Body of pancreas (tissue), 4 donors: Measurements from ENCODE around the gene PIAS2.

Source experiments
- CTCF ChIP-seq, 7 experiments: fragments of 450-650 bp in 4 of 7; fragments of 200-600 bp in 3 of 7; sonication (generic) in 3 of 7; IDR thresholded peaks; one replicate each; pipeline ENCODE4 v1.5.1; 2016 to 2019; ENCODE audit warnings: antibody characterized with exemption in 7 of 7
- POLR2A ChIP-seq, 3 donors: fragments of 450-650 bp; IDR thresholded peaks; one replicate each; pipeline ENCODE4 v1.6.1; 2016; ENCODE audit warnings: antibody characterized with exemption in 3 of 3, mild to moderate bottlenecking in 2 of 3

GRCh38 chr18:46883180-46883579 lies 34.1 kb downstream of the PIAS2 start:
- TF ChIP-seq CTCF (IDR thresholded peaks at IDR 0.05) = no peak
- no peak for TF ChIP-seq POLR2A (IDR thresholded peaks at IDR 0.05)
